H1 (cell line): ENCODE results near the gene FBXO46. TPM values are rescaled to one million over a fixed set of nuclear protein-coding genes. Genes with fewer than 3 reads are reported as not detected.

Source experiments
- CHD7 ChIP-seq: fragments of 300-600 bp; sonication (generic); IDR thresholded peaks from 2 replicates; pipeline ENCODE4 v1.7.1; 2012; ENCODE audit warnings: low read length, moderate library complexity, mild to moderate bottlenecking, inconsistent platforms; ENCODE audit not compliant: insufficient replicate concordance
- EGR1 ChIP-seq: IDR thresholded peaks from 2 replicates; pipeline ENCODE4 v1.6.1; 2011; ENCODE audit warnings: low read depth, low read length, borderline replicate concordance
- HDAC6 ChIP-seq: IDR thresholded peaks from one replicate; pipeline ENCODE4 v1.7.1; 2012; ENCODE audit warnings: low read depth, mild to moderate bottlenecking, inconsistent platforms, low read length, moderate library complexity
- KDM1A ChIP-seq: fragments of 200-600, 300-600 bp; sonication (generic); IDR thresholded peaks from 2 replicates; pipeline ENCODE4 v1.7.1; 2016; ENCODE audit warnings: mild to moderate bottlenecking, low read length, borderline replicate concordance
- MAFK ChIP-seq: IDR thresholded peaks from 2 replicates; pipeline ENCODE4 v1.6.1; 2012; ENCODE audit warnings: low read depth, mild to moderate bottlenecking, improper control_type of control experiment, low read length
- RAD21 ChIP-seq, 2 experiments: IDR thresholded peaks in 1 of 2; conservative IDR thresholded peaks in 1 of 2; 2 replicates each; pipeline ENCODE4 v1.6.1; 2011; ENCODE audit warnings: low read depth in 2 of 2, low read length in 2 of 2, improper control_type of control experiment in 1 of 2, inconsistent platforms in 1 of 2, mild to moderate bottlenecking in 1 of 2, moderate library complexity in 1 of 2
- SIN3A ChIP-seq, 2 experiments: IDR thresholded peaks in 1 of 2; conservative IDR thresholded peaks in 1 of 2; 2 replicates each; pipeline ENCODE4 v1.6.1; 2011 to 2012; ENCODE audit warnings: low read length in 2 of 2, improper control_type of control experiment in 1 of 2, low read depth in 1 of 2, mild to moderate bottlenecking in 1 of 2
- SP4 ChIP-seq: IDR thresholded peaks from 2 replicates; pipeline ENCODE4 v1.6.1; 2012; ENCODE audit warnings: low read length, inconsistent platforms
- SUZ12 ChIP-seq: fragments of 200-600 bp; sonication (generic); IDR thresholded peaks from 2 replicates; pipeline ENCODE4 v1.6.1; 2012; ENCODE audit warnings: mild to moderate bottlenecking, inconsistent platforms, low read length, moderate library complexity, mixed read lengths
- polyA plus RNA-seq, 7 experiments: library from polyadenylated mRNA; depleted of rRNA in 3 of 7; stranded (reverse) in 5 of 7; unstranded in 2 of 7; fragments of >200 nt in 5 of 7; fragments of 200-250 nt in 2 of 7; gene quantifications; 1 replicate in 5 of 7; 2 replicates in 1 of 7; 4 replicates in 1 of 7; pipeline versions ENCODE4 v1.2.1 to v1.2.3, GENCODE V29; 2011 to 2013; ENCODE audit warnings: missing spikeins in 2 of 7, mixed read lengths in 2 of 7
- total RNA-seq: library from RNA; stranded (reverse); fragmentation: NEBNext Ultra II Directional; extraction: Animal tissue kit (Norgen Biotek cat#: 25700); gene quantifications from 2 replicates; pipeline ENCODE4 v1.2.1, GENCODE V29; 2021

Gene FBXO46
- total and polyA plus RNA-seq, 2 of the 8 experiments (the other 6 are each of a cell fraction or from before 2014, with no cell fraction given): 11.2 to 38.9 TPM

GRCh38 chr19:45770192-45771101 is 39.8 kb upstream of the FBXO46 start (continued):
- TF ChIP-seq CHD7 (peak; percentile 1), KDM1A (no peak), RAD21 (IDR thresholded peaks at IDR 0.05 in 1 of 2, conservative IDR thresholded peaks at IDR 0.05 in 1 of 2; ENCODE audit: low read depth in 2 of 2, low read length in 2 of 2) (peak; percentile 56 to 81), SUZ12 (no peak), MAFK (no peak), SP4 (peak; percentile 67; the same call in 1 of the 2 replicates), HDAC6 (no peak), EGR1 (peak; percentile 53; the same call in 1 of the 2 replicates), SIN3A (conservative IDR thresholded peaks at IDR 0.05 in 1 of 2, IDR thresholded peaks at IDR 0.05 in 1 of 2; ENCODE audit: low read depth in 1 of 2, low read length in 2 of 2) (peak; percentile 3 to 67; a peak in 2 of 4 replicates)
